Measurements from ENCODE around the gene KANTR. TPM values are rescaled to one million over a fixed set of nuclear protein-coding genes. Genes with fewer than 3 reads are reported as not detected.

The KANTR gene
- total RNA-seq, 2 donors from 2014 or later: 3.3 to 6.0 TPM

DNA sequence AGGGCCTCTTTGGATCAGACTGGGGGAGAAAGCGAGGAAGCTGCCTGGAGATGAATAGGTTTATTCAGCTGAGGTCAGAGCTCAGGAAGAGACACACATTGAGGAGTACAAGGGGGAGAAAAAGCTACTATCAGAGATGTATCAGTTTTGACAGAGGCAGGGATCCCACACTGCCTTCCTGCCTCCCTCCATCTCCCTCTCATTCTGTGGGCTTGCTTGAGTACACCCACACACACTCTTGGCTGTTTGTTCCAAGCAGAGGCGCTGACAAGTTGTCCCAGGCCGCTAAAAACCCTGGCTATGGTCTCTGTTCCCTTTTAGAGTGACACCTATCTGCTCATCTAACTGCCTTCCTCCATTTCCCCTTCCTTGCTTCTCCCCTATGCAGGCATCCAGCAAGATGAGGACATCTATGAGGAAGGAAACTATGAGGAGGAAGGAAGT is 6.5 kb upstream of the KANTR start:
- no peak for DNase-seq (ENCODE audit: low spot score)
- H3K27me3 ChIP-seq: no peaks in the 10 kb centered on the region
- H3K4me1 ChIP-seq: peaks cover 0 to 25% of the 10 kb centered on the region in 2 donors
- no peaks in the 10 kb centered on the region for H3K9me3 ChIP-seq
- no peak overlapping the region for H3K4me3 ChIP-seq
- TF ChIP-seq, protein P1, sequence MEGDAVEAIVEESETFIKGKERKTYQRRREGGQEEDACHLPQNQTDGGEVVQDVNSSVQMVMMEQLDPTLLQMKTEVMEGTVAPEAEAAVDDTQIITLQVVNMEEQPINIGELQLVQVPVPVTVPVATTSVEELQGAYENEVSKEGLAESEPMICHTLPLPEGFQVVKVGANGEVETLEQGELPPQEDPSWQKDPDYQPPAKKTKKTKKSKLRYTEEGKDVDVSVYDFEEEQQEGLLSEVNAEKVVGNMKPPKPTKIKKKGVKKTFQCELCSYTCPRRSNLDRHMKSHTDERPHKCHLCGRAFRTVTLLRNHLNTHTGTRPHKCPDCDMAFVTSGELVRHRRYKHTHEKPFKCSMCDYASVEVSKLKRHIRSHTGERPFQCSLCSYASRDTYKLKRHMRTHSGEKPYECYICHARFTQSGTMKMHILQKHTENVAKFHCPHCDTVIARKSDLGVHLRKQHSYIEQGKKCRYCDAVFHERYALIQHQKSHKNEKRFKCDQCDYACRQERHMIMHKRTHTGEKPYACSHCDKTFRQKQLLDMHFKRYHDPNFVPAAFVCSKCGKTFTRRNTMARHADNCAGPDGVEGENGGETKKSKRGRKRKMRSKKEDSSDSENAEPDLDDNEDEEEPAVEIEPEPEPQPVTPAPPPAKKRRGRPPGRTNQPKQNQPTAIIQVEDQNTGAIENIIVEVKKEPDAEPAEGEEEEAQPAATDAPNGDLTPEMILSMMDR (IDR thresholded peaks at IDR 0.05): no peak
- peak overlapping the region; percentile 84 to 95 for H3K27ac ChIP-seq
- H3K36me3 ChIP-seq: peaks cover 14% of the 10 kb centered on the region

DNA sequence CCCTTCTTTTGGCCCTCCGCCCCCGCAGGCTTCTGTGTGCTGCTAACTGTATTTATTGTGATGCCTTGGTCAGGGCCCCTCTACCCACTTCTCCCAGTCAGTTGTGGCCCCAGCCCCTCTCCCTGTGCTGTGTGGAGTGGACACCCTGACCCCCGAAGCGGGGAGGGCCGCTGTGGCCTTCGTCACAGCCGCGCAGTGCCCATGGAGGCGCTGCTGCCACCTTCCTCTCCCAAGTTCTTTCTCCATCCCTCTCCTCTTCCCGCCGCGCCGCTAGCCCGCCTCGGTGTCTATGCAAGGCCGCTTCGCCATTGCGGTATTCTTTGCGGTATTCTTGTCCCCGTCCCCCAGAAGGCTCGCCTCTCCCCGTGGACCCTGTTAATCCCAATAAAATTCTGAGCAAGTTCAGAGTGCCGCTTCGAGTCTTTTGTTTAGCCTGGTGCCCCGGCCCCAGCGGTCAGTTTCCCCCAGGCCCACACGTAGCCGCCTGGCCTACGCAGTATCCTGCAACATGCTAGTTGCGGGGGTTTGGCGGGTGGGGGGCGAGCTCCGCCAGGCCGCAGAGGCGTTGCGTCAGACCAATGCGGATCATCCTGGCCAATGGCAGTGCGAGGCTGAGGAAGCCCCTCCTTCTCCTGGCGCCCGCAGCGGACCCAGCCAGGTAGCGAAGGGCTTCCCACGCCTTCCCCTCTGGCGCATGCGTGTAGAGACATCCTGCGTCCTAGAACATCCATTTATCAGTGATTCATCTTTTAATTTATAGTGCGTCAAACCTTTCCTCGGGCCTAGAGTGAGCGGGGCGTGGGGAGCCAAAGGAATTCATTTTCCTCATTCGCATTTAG is 5.6 kb upstream of the KANTR start:
- TF ChIP-seq, protein P1 (IDR thresholded peaks at IDR 0.05): no peak
- Histone ChIP-seq H3K4me3 (peak overlapping the region; percentile 28 to 39), H3K4me1 (peaks cover 0 to 25% of the 10 kb centered on the region in 2 donors), H3K9me3 (no peaks in the 10 kb centered on the region), H3K36me3 (peaks cover 14% of the 10 kb centered on the region), H3K27ac (peak overlapping the region; percentile 84 to 95), H3K27me3 (no peaks in the 10 kb centered on the region)
- DNase-seq (ENCODE audit: low spot score): peak; percentile 84

DNA sequence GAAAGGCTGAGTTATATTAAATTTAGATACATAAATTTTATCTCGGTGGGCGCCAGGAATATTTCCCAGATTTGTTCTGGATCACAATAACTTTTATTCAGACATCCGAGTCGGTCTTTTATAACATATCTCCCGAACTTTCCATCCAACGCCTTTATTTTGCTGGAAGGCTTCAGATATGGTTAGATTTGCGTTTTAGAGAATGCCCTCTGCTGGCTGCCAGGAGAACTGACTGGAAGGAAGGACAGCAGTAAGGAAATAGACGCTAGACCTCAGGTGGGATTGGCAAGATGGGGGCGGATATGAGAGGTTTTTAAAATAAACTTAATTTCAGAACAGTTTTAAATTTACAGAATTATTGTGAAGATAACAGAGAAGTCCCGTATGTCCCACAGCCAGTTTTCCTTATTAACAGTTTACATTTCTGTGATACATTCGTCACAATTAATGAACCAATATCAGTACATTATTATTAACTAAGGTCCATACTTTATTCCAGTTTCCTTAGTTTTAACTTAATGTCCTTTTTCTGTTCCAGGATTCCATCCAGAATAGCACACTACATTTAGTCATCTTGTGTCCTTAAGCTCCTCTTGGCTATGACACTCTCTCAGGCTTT is 4.6 kb upstream of the KANTR start:
- Histone ChIP-seq H3K9me3 (no peaks in the 10 kb centered on the region), H3K4me1 (peaks cover 0 to 25% of the 10 kb centered on the region in 2 donors), H3K27me3 (no peaks in the 10 kb centered on the region), H3K4me3 (peak overlapping the region; percentile 28 to 39), H3K36me3 (peaks cover 11% of the 10 kb centered on the region), H3K27ac (peak overlapping the region; percentile 84 to 95)
- TF ChIP-seq, protein P1 (IDR thresholded peaks at IDR 0.05): peak; percentile 65 to 83
- no peak for DNase-seq (ENCODE audit: low spot score)

DNA sequence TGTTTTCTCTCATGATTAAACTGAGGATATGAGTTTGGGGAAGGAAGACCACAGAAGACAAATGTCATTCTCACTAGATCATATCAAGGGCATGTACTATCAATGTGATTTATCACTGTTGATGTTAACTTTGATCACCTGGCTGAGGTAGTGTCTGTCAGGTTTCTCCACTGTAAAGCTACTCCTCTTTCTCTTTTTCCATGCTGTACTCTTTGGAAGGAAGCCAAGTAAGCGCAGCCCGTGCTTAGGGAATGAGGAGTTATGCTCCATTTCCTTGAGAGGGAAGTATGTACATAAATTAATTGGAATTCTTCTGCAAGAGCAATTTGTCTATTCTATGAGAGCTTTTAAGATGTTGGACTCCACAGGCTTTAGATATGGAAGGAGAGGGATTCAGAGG is 4.0 kb upstream of the KANTR start:
- Histone ChIP-seq H3K27me3 (no peaks in the 10 kb centered on the region), H3K9me3 (no peaks in the 10 kb centered on the region), H3K27ac (no peak overlapping the region), H3K4me3 (no peak overlapping the region), H3K36me3 (peaks cover 5% of the 10 kb centered on the region), H3K4me1 (peaks cover 0 to 25% of the 10 kb centered on the region in 2 donors)
- no peak for DNase-seq (ENCODE audit: low spot score)
- TF ChIP-seq, protein P1 (IDR thresholded peaks at IDR 0.05): no peak

DNA sequence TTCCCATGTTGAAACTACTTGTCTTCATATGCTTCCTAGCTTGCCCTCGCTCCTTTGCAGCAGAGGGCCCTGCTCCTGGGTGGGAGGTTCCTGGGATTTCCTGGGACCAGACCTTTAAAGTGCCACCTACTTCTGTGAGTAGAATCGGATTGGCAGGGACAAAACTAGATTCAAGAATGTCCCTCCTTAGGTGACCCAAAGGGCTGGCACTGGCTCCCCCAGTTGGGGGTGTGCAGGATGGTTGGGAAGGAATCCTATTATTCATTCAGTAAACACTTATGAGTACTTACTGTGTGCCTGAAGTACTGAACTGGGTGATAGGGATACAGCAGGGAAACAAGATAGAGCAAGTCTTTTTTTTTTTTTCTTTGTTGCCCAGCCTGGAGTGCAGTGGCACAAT is 2.6 kb upstream of the KANTR start:
- no peak overlapping the region for H3K4me3 ChIP-seq
- no peaks in the 10 kb centered on the region for H3K27me3 ChIP-seq
- H3K9me3 ChIP-seq: no peaks in the 10 kb centered on the region
- peaks cover 0 to 19% of the 10 kb centered on the region in 2 donors for H3K4me1 ChIP-seq
- no peak overlapping the region for H3K27ac ChIP-seq
- DNase-seq (ENCODE audit: low spot score): no peak
- no peaks in the 10 kb centered on the region for H3K36me3 ChIP-seq
- TF ChIP-seq, protein P1 (IDR thresholded peaks at IDR 0.05): no peak
